Neural progenitor cell (in vitro differentiated cells): ENCODE data around the gene FYB2. TPM values are rescaled to one million over a fixed set of nuclear protein-coding genes. Genes with fewer than 3 reads are reported as not detected.

ENCODE experiments used
- DNase-seq: peaks from one replicate; pipeline ENCODE4 v3.0.0-alpha.2; 2016; ENCODE audit warnings: low spot score
- H2AFZ ChIP-seq: fragments of 200-600 bp; sonication (generic); replicated peaks from 2 replicates; pipeline ENCODE4 v1.6.1; 2016; ENCODE audit warnings: antibody characterized with exemption
- H3F3A ChIP-seq: fragments of 200-600 bp; sonication (generic); 2 replicates; pipeline ENCODE4 v1.6.1; 2016; ENCODE audit warnings: antibody characterized with exemption, low read depth
- H3K27ac ChIP-seq: fragments of 200-600 bp; sonication (generic); 2 replicates; pipeline ENCODE4 v1.5.1; 2016; ENCODE audit warnings: mild to moderate bottlenecking
- H3K27me3 ChIP-seq: fragments of 200-600 bp; sonication (generic); 2 replicates; pipeline ENCODE4 v1.6.1; 2016; ENCODE audit warnings: mild to moderate bottlenecking, moderate library complexity
- H3K36me3 ChIP-seq: fragments of 200-600 bp; sonication (generic); 2 replicates; pipeline ENCODE4 v1.5.1; 2016
- H3K4me1 ChIP-seq: fragments of 200-600 bp; sonication (generic); 2 replicates; pipeline ENCODE4 v1.6.1; 2016; ENCODE audit warnings: mixed run types
- H3K4me2 ChIP-seq: fragments of 200-600 bp; sonication (generic); 2 replicates; pipeline ENCODE4 v1.6.1; 2016
- H3K4me3 ChIP-seq: fragments of 200-600 bp; sonication (generic); 2 replicates; pipeline ENCODE4 v1.5.1; 2016
- H3K79me2 ChIP-seq: fragments of 200-600 bp; sonication (generic); 2 replicates; pipeline ENCODE4 v1.6.1; 2016; ENCODE audit warnings: low read depth
- H3K9ac ChIP-seq: fragments of 200-600 bp; sonication (generic); 2 replicates; pipeline ENCODE4 v1.6.1; 2016
- H3K9me3 ChIP-seq: fragments of 200-600 bp; sonication (generic); 2 replicates; pipeline ENCODE4 v1.5.1; 2016; ENCODE audit warnings: low read depth
- H4K20me1 ChIP-seq: fragments of 200-600 bp; sonication (generic); 2 replicates; pipeline ENCODE4 v1.6.1; 2016; ENCODE audit warnings: low read depth
- H3K27ac Mint-ChIP-seq: 3 replicates; pipeline ENCODE4 v1.8.0; 2021; ENCODE audit warnings: mixed read lengths
- H3K27me3 Mint-ChIP-seq: 2 replicates; pipeline ENCODE4 v1.8.0; 2022; ENCODE audit warnings: low read depth, mild to moderate bottlenecking, inconsistent platforms, moderate library complexity, mixed read lengths; ENCODE audit not compliant: insufficient read depth
- H3K36me3 Mint-ChIP-seq: 3 replicates; pipeline ENCODE4 v1.8.0; 2021; ENCODE audit warnings: mixed read lengths
- H3K4me1 Mint-ChIP-seq: 3 replicates; pipeline ENCODE4 v1.8.0; 2021; ENCODE audit warnings: mixed read lengths
- H3K4me3 Mint-ChIP-seq: 3 replicates; pipeline ENCODE4 v1.8.0; 2021; ENCODE audit warnings: mild to moderate bottlenecking, moderate library complexity, mixed read lengths
- H3K9me3 Mint-ChIP-seq: 3 replicates; pipeline ENCODE4 v1.8.0; 2020; ENCODE audit warnings: mixed read lengths
- EZH2 ChIP-seq: fragments of 200-600 bp; sonication (generic); IDR thresholded peaks from 2 replicates; pipeline ENCODE4 v1.6.1; 2017; ENCODE audit warnings: antibody characterized with exemption, mild to moderate bottlenecking, moderate library complexity
- EZH2phosphoT487 ChIP-seq: fragments of 200-600 bp; sonication (generic); IDR thresholded peaks from 2 replicates; pipeline ENCODE4 v1.6.1; 2017; ENCODE audit warnings: antibody characterized with exemption
- total RNA-seq: library from RNA; depleted of rRNA; stranded (reverse); fragments of >200 nt; gene quantifications from 2 replicates; pipeline ENCODE4 v1.2.3, GENCODE V29; 2015; ENCODE audit warnings: low replicate concordance
- TF ChIP-seq, protein P1 (sequence below): fragments of 200-600 bp; sonication (generic); IDR thresholded peaks from 2 replicates; pipeline ENCODE4 v1.5.1; 2017; ENCODE audit warnings: antibody characterized with exemption, mild to moderate bottlenecking

FYB2 gene
- total RNA-seq, 1 donor from 2014 or later, result 8.9 TPM

- H4K20me1 ChIP-seq, result no peaks in the 10 kb centered on the region
- no peaks in the 10 kb centered on the region for H3K36me3 ChIP-seq
- no peaks in the 10 kb centered on the region for H3K79me2 ChIP-seq
- DNase-seq, result peak; percentile 70
- no peak overlapping the region for H3K9ac ChIP-seq
- no peaks in the 10 kb centered on the region for H3K9me3 ChIP-seq
- Mint-ChIP-seq H3K4me3 (no peak overlapping the region), H3K9me3 (no peaks in the 10 kb centered on the region), H3K4me1 (no peaks in the 10 kb centered on the region), H3K27me3 (peaks cover 3% of the 10 kb centered on the region), H3K36me3 (no peaks in the 10 kb centered on the region), H3K27ac (no peak overlapping the region)
- H3F3A ChIP-seq, result no peaks in the 10 kb centered on the region
- H3K4me3 ChIP-seq, result no peak overlapping the region
- TF ChIP-seq EZH2phosphoT487, result no peak
- TF ChIP-seq, protein P1, sequence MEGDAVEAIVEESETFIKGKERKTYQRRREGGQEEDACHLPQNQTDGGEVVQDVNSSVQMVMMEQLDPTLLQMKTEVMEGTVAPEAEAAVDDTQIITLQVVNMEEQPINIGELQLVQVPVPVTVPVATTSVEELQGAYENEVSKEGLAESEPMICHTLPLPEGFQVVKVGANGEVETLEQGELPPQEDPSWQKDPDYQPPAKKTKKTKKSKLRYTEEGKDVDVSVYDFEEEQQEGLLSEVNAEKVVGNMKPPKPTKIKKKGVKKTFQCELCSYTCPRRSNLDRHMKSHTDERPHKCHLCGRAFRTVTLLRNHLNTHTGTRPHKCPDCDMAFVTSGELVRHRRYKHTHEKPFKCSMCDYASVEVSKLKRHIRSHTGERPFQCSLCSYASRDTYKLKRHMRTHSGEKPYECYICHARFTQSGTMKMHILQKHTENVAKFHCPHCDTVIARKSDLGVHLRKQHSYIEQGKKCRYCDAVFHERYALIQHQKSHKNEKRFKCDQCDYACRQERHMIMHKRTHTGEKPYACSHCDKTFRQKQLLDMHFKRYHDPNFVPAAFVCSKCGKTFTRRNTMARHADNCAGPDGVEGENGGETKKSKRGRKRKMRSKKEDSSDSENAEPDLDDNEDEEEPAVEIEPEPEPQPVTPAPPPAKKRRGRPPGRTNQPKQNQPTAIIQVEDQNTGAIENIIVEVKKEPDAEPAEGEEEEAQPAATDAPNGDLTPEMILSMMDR, result peak; percentile 64
- no peaks in the 10 kb centered on the region for H3K27me3 ChIP-seq
- H2AFZ ChIP-seq, result peak overlapping the region; percentile 30
- H3K27ac ChIP-seq, result no peak overlapping the region
- H3K4me1 ChIP-seq, result no peaks in the 10 kb centered on the region
- H3K4me2 ChIP-seq, result no peak overlapping the region
Observed at GRCh38 chr1:56758135-56758534, 61.1 kb downstream of the FYB2 start.

DNA sequence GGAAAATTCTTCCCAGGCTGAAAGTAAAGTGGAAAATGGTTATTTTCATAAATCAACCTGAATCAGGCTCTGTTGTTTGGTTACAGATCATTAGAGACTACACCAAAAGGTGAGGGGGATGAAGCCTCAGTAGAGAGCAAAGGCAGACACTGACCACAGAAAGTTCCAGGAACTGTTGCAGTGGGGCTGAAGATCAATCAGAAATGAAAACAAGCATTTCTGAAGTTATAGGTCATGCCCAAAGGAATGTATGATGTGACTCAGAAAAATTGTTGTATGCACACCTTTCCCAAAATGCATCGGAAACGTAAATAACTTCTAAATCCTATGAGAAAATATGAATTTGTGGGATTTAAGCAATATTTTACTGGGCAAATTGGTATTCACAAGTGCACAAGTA, 63.3 kb downstream of the FYB2 start:
- no peak overlapping the region for H3K9ac ChIP-seq
- no peaks in the 10 kb centered on the region for H3K36me3 ChIP-seq
- no peaks in the 10 kb centered on the region for H3F3A ChIP-seq
- no peaks in the 10 kb centered on the region for H3K27me3 ChIP-seq
- Mint-ChIP-seq H3K4me1 (no peaks in the 10 kb centered on the region), H3K9me3 (no peaks in the 10 kb centered on the region), H3K27ac (no peak overlapping the region), H3K36me3 (no peaks in the 10 kb centered on the region), H3K27me3 (no peaks in the 10 kb centered on the region), H3K4me3 (no peak overlapping the region)
- TF ChIP-seq EZH2 (no peak), EZH2phosphoT487 (no peak)
- TF ChIP-seq, protein P1, result no peak
- H4K20me1 ChIP-seq, result no peaks in the 10 kb centered on the region
- H3K9me3 ChIP-seq, result no peaks in the 10 kb centered on the region
- H3K27ac ChIP-seq, result no peak overlapping the region
- H3K4me3 ChIP-seq, result no peak overlapping the region
- H3K4me1 ChIP-seq, result no peaks in the 10 kb centered on the region
- DNase-seq, result no peak
- H3K4me2 ChIP-seq, result no peak overlapping the region
- no peak overlapping the region for H2AFZ ChIP-seq
- H3K79me2 ChIP-seq, result no peaks in the 10 kb centered on the region

DNA sequence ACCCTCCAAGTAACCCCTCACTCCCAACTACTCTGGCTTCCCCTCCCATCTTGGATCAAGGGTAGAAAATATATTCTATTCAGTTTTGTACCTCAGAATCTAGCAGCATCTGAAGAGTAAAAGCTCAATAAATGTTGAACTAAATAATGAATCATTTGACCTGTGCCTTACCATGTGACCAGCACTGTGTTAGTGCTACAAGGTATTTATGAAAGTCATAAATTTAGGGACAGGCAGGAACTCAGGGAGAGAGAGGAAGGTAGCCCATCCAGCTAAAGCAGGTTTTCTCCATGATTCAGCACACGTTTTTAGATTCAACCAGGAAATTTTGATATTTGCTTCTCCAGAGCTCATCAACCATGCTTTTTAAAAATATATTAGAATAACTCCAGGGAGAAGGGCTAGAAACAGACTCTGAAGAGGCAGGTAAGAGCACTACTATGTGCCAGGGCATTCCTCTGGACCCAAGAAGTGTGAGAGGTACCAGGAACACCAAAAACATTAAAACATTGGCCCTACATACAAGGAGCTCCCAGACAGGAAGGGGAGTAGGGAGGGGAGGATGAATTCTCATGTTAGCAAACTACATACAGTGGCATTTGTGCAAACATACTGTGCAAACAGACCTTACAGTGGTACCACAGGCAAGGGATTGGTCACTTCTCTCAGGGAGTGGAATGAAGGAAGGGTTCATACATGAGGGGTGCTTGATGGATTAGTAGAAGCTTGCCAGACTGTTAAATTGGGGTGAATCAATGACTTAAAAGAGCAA, 64.3 kb downstream of the FYB2 start:
- Histone ChIP-seq H3K4me3 (no peak overlapping the region), H3K27ac (no peak overlapping the region), H3K9ac (no peak overlapping the region), H3K4me1 (no peaks in the 10 kb centered on the region), H4K20me1 (no peaks in the 10 kb centered on the region), H3K79me2 (no peaks in the 10 kb centered on the region), H2AFZ (no peak overlapping the region), H3K36me3 (no peaks in the 10 kb centered on the region), H3F3A (no peaks in the 10 kb centered on the region), H3K27me3 (no peaks in the 10 kb centered on the region), H3K4me2 (no peak overlapping the region), H3K9me3 (no peaks in the 10 kb centered on the region)
- no peaks in the 10 kb centered on the region for H3K9me3 Mint-ChIP-seq
- DNase-seq, result no peak
- no peaks in the 10 kb centered on the region for H3K4me1 Mint-ChIP-seq
- no peaks in the 10 kb centered on the region for H3K27me3 Mint-ChIP-seq
- no peaks in the 10 kb centered on the region for H3K36me3 Mint-ChIP-seq
- H3K4me3 Mint-ChIP-seq, result no peak overlapping the region
- no peak overlapping the region for H3K27ac Mint-ChIP-seq
- TF ChIP-seq, protein P1, result no peak
- no peak for TF ChIP-seq EZH2
- TF ChIP-seq EZH2phosphoT487, result no peak
